ENCODE measurements around the gene OPA1. TPM values are rescaled to one million over a fixed set of nuclear protein-coding genes. Genes with fewer than 3 reads are reported as not detected.

Gene OPA1
- total and polyA plus RNA-seq, 8 donors, result 12.1 to 198 (median 41.7) TPM

GRCh38 chr3:193677734-193678133 lies 84.7 kb downstream of the OPA1 start:
- Histone ChIP-seq H3K4me3 (no peak overlapping the region), H3K9me3 (no peaks in the 10 kb centered on the region), H3K36me3 (peaks cover 0 to 23% (median 17%) of the 10 kb centered on the region in 4 donors), H3K27me3 (no peaks in the 10 kb centered on the region), H3K27ac (no peak overlapping the region), H3K4me1 (no peaks in the 10 kb centered on the region)
- TF ChIP-seq CTCF (IDR thresholded peaks at IDR 0.05), result no peak
- no peak for TF ChIP-seq EP300 (IDR thresholded peaks at IDR 0.05)
- TF ChIP-seq POLR2A (IDR thresholded peaks at IDR 0.05), result no peak
- no peak for TF ChIP-seq POLR2AphosphoS5 (IDR thresholded peaks at IDR 0.05)
- no peak for DNase-seq
- intact Hi-C loops (cut with DNase I; ENCODE audit: low total_unique reads), result no loop called here
- WGBS, 5 donors, result 94 to 96% (median 95%) methylated on average over 5 of the region's 5 CpGs

- no peak for TF ChIP-seq POLR2A (IDR thresholded peaks at IDR 0.05)
- TF ChIP-seq POLR2AphosphoS5 (IDR thresholded peaks at IDR 0.05), result no peak
- no peak for TF ChIP-seq CTCF (IDR thresholded peaks at IDR 0.05)
- TF ChIP-seq EP300 (IDR thresholded peaks at IDR 0.05), result no peak
These were observed 87.2 kb downstream of the OPA1 start for GRCh38 chr3:193680220-193680619.

GRCh38 chr3:193681631-193682030 lies 88.6 kb downstream of the OPA1 start:
- Histone ChIP-seq H3K27ac (no peak overlapping the region), H3K9me3 (no peaks in the 10 kb centered on the region), H3K36me3 (peaks cover 0 to 14% (median 12%) of the 10 kb centered on the region in 4 donors), H3K4me3 (no peak overlapping the region), H3K4me1 (peaks cover 0 to 6% (median 0%) of the 10 kb centered on the region in 4 donors), H3K27me3 (no peaks in the 10 kb centered on the region)
- TF ChIP-seq EP300 (IDR thresholded peaks at IDR 0.05) (no peak), POLR2A (IDR thresholded peaks at IDR 0.05) (no peak), CTCF (IDR thresholded peaks at IDR 0.05) (no peak), POLR2AphosphoS5 (IDR thresholded peaks at IDR 0.05) (no peak)
- intact Hi-C loops (cut with DNase I; ENCODE audit: low total_unique reads), result no loop called here
- DNase-seq, result no peak
- 26 to 68% (median 49%) methylated on average over 1 of the region's 1 CpG for WGBS, 5 donors

More at GRCh38 chr3:193680220-193680619, 87.2 kb downstream of the OPA1 start:
- no peaks in the 10 kb centered on the region for H3K9me3 ChIP-seq
- intact Hi-C loops (cut with DNase I; ENCODE audit: low total_unique reads), result no loop called here
- WGBS, 5 donors, result 68 to 78% (median 73%) methylated on average over 2 of the region's 2 CpGs
- no peak overlapping the region for H3K27ac ChIP-seq
- no peak for DNase-seq
- H3K36me3 ChIP-seq, result peaks cover 0 to 22% (median 18%) of the 10 kb centered on the region in 4 donors
- H3K27me3 ChIP-seq, result no peaks in the 10 kb centered on the region
- H3K4me1 ChIP-seq, result no peaks in the 10 kb centered on the region
- no peak overlapping the region for H3K4me3 ChIP-seq

- Histone ChIP-seq H3K4me1 (peaks cover 0 to 13% (median 4%) of the 10 kb centered on the region in 4 donors), H3K4me3 (no peak overlapping the region), H3K9me3 (no peaks in the 10 kb centered on the region), H3K27me3 (no peaks in the 10 kb centered on the region), H3K27ac (no peak overlapping the region), H3K36me3 (peaks cover 0 to 18% (median 13%) of the 10 kb centered on the region in 4 donors)
- WGBS, 5 donors, result 60 to 76% (median 69%) methylated on average over 4 of the region's 4 CpGs
- peak in 1 of 2 donors; percentile 18 for DNase-seq
- intact Hi-C loops (cut with DNase I; ENCODE audit: low total_unique reads), result no loop called here
- no peak for TF ChIP-seq CTCF (IDR thresholded peaks at IDR 0.05)
- TF ChIP-seq POLR2A (IDR thresholded peaks at IDR 0.05), result no peak
- TF ChIP-seq EP300 (IDR thresholded peaks at IDR 0.05), result no peak
- TF ChIP-seq POLR2AphosphoS5 (IDR thresholded peaks at IDR 0.05), result no peak
These were observed 93.9 kb downstream of the OPA1 start for GRCh38 chr3:193686665-193687483.

Data from stomach (tissue), 9 donors.